Neutrophil (primary cell): ENCODE measurements around the gene PNMA8A.

ENCODE experiments used
- H3K27ac ChIP-seq: fragments of 200-600 bp; sonication (generic); 2 replicates; pipeline ENCODE4 v1.5.1; 2016; ENCODE audit warnings: mild to moderate bottlenecking, moderate library complexity
- H3K27me3 ChIP-seq: fragments of 200-600 bp; sonication (generic); 2 replicates; pipeline ENCODE4 v1.6.0; 2016; ENCODE audit warnings: mild to moderate bottlenecking
- H3K36me3 ChIP-seq: fragments of 200-600 bp; sonication (generic); 2 replicates; pipeline ENCODE4 v1.5.1; 2017
- H3K4me1 ChIP-seq, 2 experiments: fragments of 200-600 bp in 1 of 2; sonication (generic) in 1 of 2; 1 replicate in 1 of 2; 2 replicates in 1 of 2; pipeline versions ENCODE4 v1.5.1 to v1.6.1; 2013 to 2016; ENCODE audit warnings: low read depth in 1 of 2, low read length in 1 of 2, mild to moderate bottlenecking in 1 of 2, moderate library complexity in 1 of 2; ENCODE audit not compliant: control insufficient read depth in 1 of 2, insufficient read depth in 1 of 2
- H3K4me3 ChIP-seq, 2 experiments: fragments of 200-600 bp in 1 of 2; sonication (generic) in 1 of 2; 1 replicate in 1 of 2; 2 replicates in 1 of 2; pipeline ENCODE4 v1.5.1; 2013 to 2016; ENCODE audit warnings: low read depth in 1 of 2, low read length in 1 of 2, mild to moderate bottlenecking in 1 of 2, moderate library complexity in 1 of 2
- H3K9me3 ChIP-seq: fragments of 200-600 bp; sonication (generic); 2 replicates; pipeline ENCODE4 v1.5.1; 2016
- CTCF ChIP-seq: fragments of 200-600 bp; sonication (generic); IDR thresholded peaks from 2 replicates; pipeline ENCODE4 v1.5.1; 2016; ENCODE audit warnings: antibody characterized with exemption

The PNMA8A gene

GRCh38 chr19:46472592-46472991 lies 1.2 kb upstream of the PNMA8A start:
- Histone ChIP-seq H3K27ac (no peak overlapping the region), H3K4me3 (no peak overlapping the region), H3K9me3 (no peaks in the 10 kb centered on the region), H3K27me3 (peaks cover 69% of the 10 kb centered on the region), H3K36me3 (no peaks in the 10 kb centered on the region), H3K4me1 (no peaks in the 10 kb centered on the region)
- no peak for TF ChIP-seq CTCF

GRCh38 chr19:46471811-46472543 lies 614 bp upstream of the PNMA8A start:
- H3K9me3 ChIP-seq = no peaks in the 10 kb centered on the region
- no peak for TF ChIP-seq CTCF
- H3K27me3 ChIP-seq = peaks cover 69% of the 10 kb centered on the region
- H3K4me3 ChIP-seq = no peak overlapping the region
- no peak overlapping the region for H3K27ac ChIP-seq
- H3K4me1 ChIP-seq = no peaks in the 10 kb centered on the region
- H3K36me3 ChIP-seq = no peaks in the 10 kb centered on the region

- Histone ChIP-seq H3K27me3 (peaks cover 58% of the 10 kb centered on the region), H3K4me1 (no peaks in the 10 kb centered on the region), H3K9me3 (no peaks in the 10 kb centered on the region), H3K4me3 (no peak overlapping the region), H3K36me3 (no peaks in the 10 kb centered on the region), H3K27ac (no peak overlapping the region)
- TF ChIP-seq CTCF = no peak
Measured at GRCh38 chr19:46470376-46470775, 987 bp downstream of the PNMA8A start.

GRCh38 chr19:46469541-46470185 lies 1.7 kb downstream of the PNMA8A start:
- Histone ChIP-seq H3K4me1 (no peaks in the 10 kb centered on the region), H3K27me3 (peaks cover 56% of the 10 kb centered on the region), H3K27ac (no peak overlapping the region), H3K9me3 (no peaks in the 10 kb centered on the region), H3K36me3 (no peaks in the 10 kb centered on the region), H3K4me3 (no peak overlapping the region)
- TF ChIP-seq CTCF = no peak

- no peaks in the 10 kb centered on the region for H3K4me1 ChIP-seq
- no peaks in the 10 kb centered on the region for H3K36me3 ChIP-seq
- H3K27me3 ChIP-seq = peaks cover 34% of the 10 kb centered on the region
- no peak overlapping the region for H3K4me3 ChIP-seq
- TF ChIP-seq CTCF = no peak
- no peaks in the 10 kb centered on the region for H3K9me3 ChIP-seq
- no peak overlapping the region for H3K27ac ChIP-seq
Measured at GRCh38 chr19:46466536-46467196, 4.7 kb downstream of the PNMA8A start.
